PC-3 (cell line): Measurements from ENCODE around the gene PTPRN2. TPM values are rescaled to one million over a fixed set of nuclear protein-coding genes. Genes with fewer than 3 reads are reported as not detected.

Experiments
- ATAC-seq: fragments of 200-7000 bp; cut with Tn5 transposase; 2 replicates; pipeline ENCODE4 v1.9.1; 2020; ENCODE audit warnings: mild to moderate bottlenecking, moderate library complexity
- BruUV-seq: library from RNA; stranded (reverse); fragments of 400-500 nt; replicated peaks from 2 replicates; lab custom pipeline; 2021; lab: Mats Ljungman, UMichigan
- CTCF ChIA-PET: fragments of 300-600 bp; sonication (Branson Sonifier 250); formaldehyde crosslinking; loops from one replicate; lab custom pipeline; 2022; ENCODE audit warnings: antibody characterized with exemption; lab: Charles Lee
- POLR2A ChIA-PET: fragments of 300-600 bp; sonication (Branson Sonifier 250); formaldehyde crosslinking; loops from one replicate; lab custom pipeline; 2022; ENCODE audit warnings: antibody characterized with exemption; ENCODE audit not compliant: unreplicated experiment; lab: Charles Lee
- DNase-seq: peaks from one replicate; pipeline ENCODE4 v3.0.0-alpha.2; 2015
- H2AFZ ChIP-seq: fragments of 300-600 bp; sonication (generic); 2 replicates; pipeline ENCODE4 v1.6.0; 2016; ENCODE audit warnings: antibody characterized with exemption, low read length
- H3F3A ChIP-seq: fragments of 300-600 bp; sonication (generic); one replicate; pipeline ENCODE4 v1.6.0; 2017; ENCODE audit warnings: antibody characterized with exemption, low read length, control low read depth, mild to moderate bottlenecking; ENCODE audit not compliant: unreplicated experiment
- H3K27ac ChIP-seq: fragments of 300-600 bp; sonication (generic); 2 replicates; pipeline ENCODE4 v1.5.1; 2016; ENCODE audit warnings: mild to moderate bottlenecking, low read length
- H3K27me3 ChIP-seq: fragments of 300-600 bp; sonication (generic); 2 replicates; pipeline ENCODE4 v1.6.1; 2016; ENCODE audit warnings: low read length, mixed read lengths
- H3K36me3 ChIP-seq: fragments of 300-600 bp; sonication (generic); 2 replicates; pipeline ENCODE4 v1.6.1; 2016; ENCODE audit warnings: low read depth, mixed run types, low read length, mixed read lengths
- H3K4me1 ChIP-seq: fragments of 300-600 bp; sonication (generic); 2 replicates; pipeline ENCODE4 v1.5.1; 2016; ENCODE audit warnings: low read length; ENCODE audit not compliant: insufficient read depth
- H3K4me2 ChIP-seq: fragments of 300-600 bp; sonication (generic); 2 replicates; pipeline ENCODE4 v1.6.0; 2016; ENCODE audit warnings: low read length
- H3K4me3 ChIP-seq: fragments of 300-600 bp; sonication (generic); 2 replicates; pipeline ENCODE4 v1.5.1; 2016; ENCODE audit warnings: mild to moderate bottlenecking, low read length, mixed read lengths
- H3K79me2 ChIP-seq: fragments of 300-600 bp; sonication (generic); 2 replicates; pipeline ENCODE4 v1.6.1; 2017; ENCODE audit warnings: low read length, mixed read lengths
- H3K9ac ChIP-seq: fragments of 300-600 bp; sonication (generic); 2 replicates; pipeline ENCODE4 v1.6.0; 2016; ENCODE audit warnings: mild to moderate bottlenecking, low read length
- H3K9me2 ChIP-seq: fragments of 300-600 bp; sonication (generic); replicated peaks from 2 replicates; pipeline ENCODE4 v1.6.1; 2016; ENCODE audit warnings: mixed run types, low read length, mixed read lengths
- H3K9me3 ChIP-seq: fragments of 300-600 bp; sonication (generic); 2 replicates; pipeline ENCODE4 v1.6.1; 2016; ENCODE audit warnings: low read length, mixed read lengths
- H4K20me1 ChIP-seq: fragments of 300-600 bp; sonication (generic); 2 replicates; pipeline ENCODE4 v1.6.1; 2016; ENCODE audit warnings: low read length, mixed read lengths
- EZH2 ChIP-seq: fragments of 300-600 bp; sonication (generic); IDR thresholded peaks from one replicate; pipeline ENCODE4 v1.6.1; 2017; ENCODE audit warnings: antibody characterized with exemption, mild to moderate bottlenecking, low read length; ENCODE audit not compliant: unreplicated experiment
- EZH2phosphoT487 ChIP-seq: fragments of 300-600 bp; sonication (generic); IDR thresholded peaks from 2 replicates; pipeline ENCODE4 v1.6.1; 2018; ENCODE audit warnings: mild to moderate bottlenecking, antibody characterized with exemption, low read length, borderline replicate concordance
- intact Hi-C: fragments of 100-400 bp; cut with micrococcal nuclease; formaldehyde crosslinking; loops from 2 replicates; pipeline ENCODE4 v1.9.0; 2023
- total RNA-seq: library from RNA; depleted of rRNA; stranded (reverse); fragments of >200 nt; gene quantifications from 2 replicates; pipeline ENCODE4 v1.2.3, GENCODE V29; 2014
- TF ChIP-seq, protein P1 (sequence below): fragments of 300-600 bp; sonication (generic); conservative IDR thresholded peaks from 2 replicates; pipeline ENCODE4 v1.5.1; 2017; ENCODE audit warnings: antibody characterized with exemption, low read depth, mild to moderate bottlenecking, low read length

The PTPRN2 gene
- total RNA-seq, 1 experiment from 2014 or later: 3.2 TPM

DNA sequence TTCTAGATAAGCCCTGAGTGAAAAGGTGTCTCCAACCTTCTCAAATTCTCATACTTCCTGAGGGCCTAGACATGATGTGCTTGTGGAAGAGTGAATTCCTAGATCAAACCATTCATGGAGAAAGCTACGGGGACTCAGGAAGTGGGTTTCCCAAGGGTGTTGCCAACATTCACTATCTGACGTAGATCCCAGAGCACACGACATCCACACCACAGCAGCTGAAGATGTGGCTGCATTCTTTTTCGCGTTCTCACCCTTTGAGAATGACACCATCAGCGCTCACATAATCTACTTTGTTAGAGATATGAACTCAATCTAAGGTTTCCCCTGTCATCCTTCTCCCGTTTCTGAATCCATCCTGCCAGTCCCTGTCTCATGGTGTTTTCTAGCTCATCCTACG, 960.0 kb downstream of the PTPRN2 start:
- ChIA-PET CTCF (no interaction called here), POLR2A (no interaction called here)
- H4K20me1 ChIP-seq: no peaks in the 10 kb centered on the region
- H2AFZ ChIP-seq: no peak overlapping the region
- DNase-seq: no peak
- no peaks in the 10 kb centered on the region for H3K27me3 ChIP-seq
- no peaks in the 10 kb centered on the region for H3K79me2 ChIP-seq
- no peak overlapping the region for H3K4me3 ChIP-seq
- no peaks in the 10 kb centered on the region for H3K36me3 ChIP-seq
- no peak for TF ChIP-seq EZH2phosphoT487
- TF ChIP-seq EZH2: no peak
- TF ChIP-seq, protein P1, sequence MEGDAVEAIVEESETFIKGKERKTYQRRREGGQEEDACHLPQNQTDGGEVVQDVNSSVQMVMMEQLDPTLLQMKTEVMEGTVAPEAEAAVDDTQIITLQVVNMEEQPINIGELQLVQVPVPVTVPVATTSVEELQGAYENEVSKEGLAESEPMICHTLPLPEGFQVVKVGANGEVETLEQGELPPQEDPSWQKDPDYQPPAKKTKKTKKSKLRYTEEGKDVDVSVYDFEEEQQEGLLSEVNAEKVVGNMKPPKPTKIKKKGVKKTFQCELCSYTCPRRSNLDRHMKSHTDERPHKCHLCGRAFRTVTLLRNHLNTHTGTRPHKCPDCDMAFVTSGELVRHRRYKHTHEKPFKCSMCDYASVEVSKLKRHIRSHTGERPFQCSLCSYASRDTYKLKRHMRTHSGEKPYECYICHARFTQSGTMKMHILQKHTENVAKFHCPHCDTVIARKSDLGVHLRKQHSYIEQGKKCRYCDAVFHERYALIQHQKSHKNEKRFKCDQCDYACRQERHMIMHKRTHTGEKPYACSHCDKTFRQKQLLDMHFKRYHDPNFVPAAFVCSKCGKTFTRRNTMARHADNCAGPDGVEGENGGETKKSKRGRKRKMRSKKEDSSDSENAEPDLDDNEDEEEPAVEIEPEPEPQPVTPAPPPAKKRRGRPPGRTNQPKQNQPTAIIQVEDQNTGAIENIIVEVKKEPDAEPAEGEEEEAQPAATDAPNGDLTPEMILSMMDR: no peak
- no peaks in the 10 kb centered on the region for H3K9me3 ChIP-seq
- H3K9me2 ChIP-seq: no peaks in the 10 kb centered on the region
- no TSS peak for BruUV-seq
- intact Hi-C loops: no loop called here
- H3F3A ChIP-seq: no peaks in the 10 kb centered on the region
- ATAC-seq: no peak
- no peak overlapping the region for H3K4me2 ChIP-seq
- no peaks in the 10 kb centered on the region for H3K4me1 ChIP-seq
- no peak overlapping the region for H3K9ac ChIP-seq
- no peak overlapping the region for H3K27ac ChIP-seq

DNA sequence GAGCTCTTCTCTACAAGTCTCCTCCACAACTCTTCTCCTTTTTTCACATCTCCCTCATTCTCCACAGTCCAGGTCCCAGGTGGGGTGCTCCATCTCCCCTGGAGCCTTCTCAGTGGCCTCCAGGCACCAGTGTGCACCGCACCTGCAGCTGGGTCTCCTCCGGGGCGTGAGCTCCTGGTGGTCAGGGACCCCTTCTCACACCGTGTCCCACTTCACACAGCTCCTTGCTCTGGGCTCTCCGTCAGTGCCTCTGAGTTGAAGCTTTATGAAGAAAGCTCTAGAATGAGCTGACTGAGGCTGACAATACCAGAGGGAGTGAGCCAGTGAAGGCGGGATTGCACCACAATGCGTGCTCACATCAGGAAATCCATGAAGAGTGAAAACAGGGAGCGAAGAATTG, 960.6 kb downstream of the PTPRN2 start:
- H3K4me1 ChIP-seq: no peaks in the 10 kb centered on the region
- no TSS peak for BruUV-seq
- H2AFZ ChIP-seq: no peak overlapping the region
- no peaks in the 10 kb centered on the region for H3K9me2 ChIP-seq
- H3K27me3 ChIP-seq: no peaks in the 10 kb centered on the region
- no peak overlapping the region for H3K4me2 ChIP-seq
- ATAC-seq: no peak
- H3K9ac ChIP-seq: no peak overlapping the region
- H3K79me2 ChIP-seq: no peaks in the 10 kb centered on the region
- ChIA-PET CTCF (no interaction called here), POLR2A (no interaction called here)
- H3K9me3 ChIP-seq: no peaks in the 10 kb centered on the region
- H3F3A ChIP-seq: no peaks in the 10 kb centered on the region
- no peaks in the 10 kb centered on the region for H3K36me3 ChIP-seq
- no peaks in the 10 kb centered on the region for H4K20me1 ChIP-seq
- intact Hi-C loops: no loop called here
- DNase-seq: no peak
- TF ChIP-seq EZH2: no peak
- TF ChIP-seq EZH2phosphoT487: no peak
- TF ChIP-seq, protein P1: no peak
- H3K4me3 ChIP-seq: no peak overlapping the region
- H3K27ac ChIP-seq: no peak overlapping the region

DNA sequence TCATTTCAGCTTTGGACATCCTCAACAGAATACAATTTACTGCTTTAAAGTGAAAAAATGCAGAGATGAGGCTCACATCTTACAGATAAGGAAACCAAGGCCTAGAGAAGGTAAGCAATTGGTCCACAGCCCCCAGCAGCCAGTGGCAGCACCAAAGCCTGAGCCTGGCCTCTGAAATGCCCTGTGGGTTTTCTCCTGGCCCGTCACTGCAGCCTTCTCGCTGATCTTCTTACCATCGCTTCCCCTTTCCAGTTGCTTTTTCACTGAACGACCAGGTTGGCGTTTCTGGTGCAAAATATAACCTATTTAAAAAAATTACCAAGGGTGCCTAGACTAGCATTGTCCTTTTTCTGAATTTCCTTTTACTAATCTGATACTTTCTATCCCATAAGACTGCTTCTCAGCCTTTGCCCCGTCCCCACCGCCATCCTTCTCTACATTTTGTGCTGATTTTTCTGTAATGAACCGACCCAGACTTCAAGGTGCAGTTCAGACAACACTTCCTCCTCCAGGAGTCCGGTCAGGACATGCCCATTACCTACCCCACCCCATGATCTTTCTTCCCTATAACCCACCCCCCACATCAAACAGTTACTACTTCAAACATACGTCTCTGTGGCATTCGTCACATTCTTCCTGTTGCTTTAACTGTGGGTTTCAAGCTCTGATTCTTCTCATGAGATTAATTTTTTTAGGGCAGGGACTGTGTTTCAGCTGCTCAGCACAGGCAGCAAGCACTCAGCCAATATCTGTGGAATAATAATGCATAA, 961.5 kb downstream of the PTPRN2 start:
- no TSS peak for BruUV-seq
- Histone ChIP-seq H3K9me3 (no peaks in the 10 kb centered on the region), H3K9me2 (no peaks in the 10 kb centered on the region), H3K27me3 (no peaks in the 10 kb centered on the region), H2AFZ (no peak overlapping the region), H3K36me3 (no peaks in the 10 kb centered on the region), H4K20me1 (no peaks in the 10 kb centered on the region), H3K4me3 (no peak overlapping the region), H3K4me1 (no peaks in the 10 kb centered on the region), H3K27ac (no peak overlapping the region), H3K79me2 (no peaks in the 10 kb centered on the region), H3F3A (no peaks in the 10 kb centered on the region), H3K4me2 (no peak overlapping the region), H3K9ac (no peak overlapping the region)
- ChIA-PET POLR2A (no interaction called here), CTCF (no interaction called here)
- no peak for DNase-seq
- TF ChIP-seq EZH2phosphoT487: no peak
- no peak for TF ChIP-seq EZH2
- TF ChIP-seq, protein P1: no peak
- no peak for ATAC-seq
- intact Hi-C loops: no loop called here
